Measurements from ENCODE around the gene AQP12B.
"Not testable (repeated sequence)": the region's sequence is repeated elsewhere in the genome, so short reads cannot be mapped to it uniquely, and the experiment has no call there.

AQP12B gene, protein sequence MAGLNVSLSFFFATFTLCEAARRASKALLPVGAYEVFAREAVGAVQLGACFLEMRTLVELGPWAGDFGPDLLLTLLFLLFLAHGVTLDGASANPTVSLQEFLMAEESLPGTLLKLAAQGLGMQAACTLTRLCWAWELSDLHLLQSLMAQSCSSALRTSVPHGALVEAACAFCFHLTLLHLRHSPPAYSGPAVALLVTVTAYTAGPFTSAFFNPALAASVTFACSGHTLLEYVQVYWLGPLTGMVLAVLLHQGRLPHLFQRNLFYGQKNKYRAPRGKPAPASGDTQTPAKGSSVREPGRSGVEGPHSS

DNA sequence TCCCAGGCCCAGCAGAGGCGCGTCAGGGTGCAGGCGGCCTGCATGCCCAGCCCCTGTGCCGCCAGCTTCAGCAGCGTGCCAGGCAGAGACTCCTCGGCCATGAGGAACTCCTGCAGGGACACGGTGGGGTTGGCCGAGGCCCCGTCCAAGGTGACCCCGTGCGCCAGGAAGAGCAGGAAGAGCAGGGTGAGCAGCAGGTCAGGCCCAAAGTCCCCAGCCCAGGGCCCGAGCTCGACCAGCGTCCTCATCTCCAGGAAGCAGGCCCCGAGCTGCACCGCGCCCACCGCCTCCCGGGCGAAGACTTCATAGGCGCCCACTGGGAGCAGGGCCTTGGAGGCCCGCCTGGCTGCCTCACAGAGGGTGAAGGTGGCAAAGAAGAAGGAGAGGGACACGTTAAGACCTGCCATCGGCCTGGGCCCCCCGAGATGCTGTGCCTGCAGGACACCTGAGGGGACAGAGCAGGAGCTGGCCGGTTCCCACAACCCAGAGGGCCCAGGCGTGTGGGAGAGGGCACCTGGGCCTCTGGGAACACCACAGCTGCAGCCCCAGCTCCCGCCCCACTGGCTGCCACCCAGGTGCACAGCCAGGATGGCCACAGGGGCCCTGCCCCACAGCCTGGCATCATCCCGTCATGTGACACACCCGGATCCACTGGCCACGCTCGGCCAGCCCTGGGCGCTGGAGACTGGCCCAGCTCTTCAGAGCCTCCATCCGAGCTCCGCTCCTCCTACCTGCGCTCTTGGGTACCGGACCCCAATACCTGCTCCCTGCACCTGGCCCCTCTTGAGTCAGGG is at the start of gene AQP12B:
Gene AQP12B, minus strand, starts transcription at position 455 of the 794 bp plus-strand sequence. Its CDS starts 48 bp downstream, at position 407.
- not testable (repeated sequence) for DNase-seq

DNA sequence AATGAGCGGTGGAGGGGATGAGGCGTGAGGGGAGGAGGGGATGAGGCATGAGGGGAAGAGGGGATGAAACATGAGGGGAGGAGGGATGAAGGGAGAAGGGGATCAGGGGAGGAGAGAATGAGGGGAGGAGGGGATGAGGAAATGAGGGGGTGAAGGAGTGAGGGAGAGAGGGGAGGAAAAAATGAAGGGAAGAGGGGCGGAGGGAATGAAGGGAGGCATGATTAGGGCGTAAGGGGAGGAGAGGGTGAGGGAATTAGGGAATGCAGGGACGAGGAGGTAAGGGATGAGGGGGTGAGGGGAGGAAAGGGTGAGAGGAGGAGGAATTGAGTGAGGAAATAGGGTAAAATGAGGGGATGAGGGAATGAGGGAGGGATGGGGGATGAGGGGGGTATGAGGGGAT is 49.5 kb upstream of the AQP12B start:
- no peak for DNase-seq

DNA sequence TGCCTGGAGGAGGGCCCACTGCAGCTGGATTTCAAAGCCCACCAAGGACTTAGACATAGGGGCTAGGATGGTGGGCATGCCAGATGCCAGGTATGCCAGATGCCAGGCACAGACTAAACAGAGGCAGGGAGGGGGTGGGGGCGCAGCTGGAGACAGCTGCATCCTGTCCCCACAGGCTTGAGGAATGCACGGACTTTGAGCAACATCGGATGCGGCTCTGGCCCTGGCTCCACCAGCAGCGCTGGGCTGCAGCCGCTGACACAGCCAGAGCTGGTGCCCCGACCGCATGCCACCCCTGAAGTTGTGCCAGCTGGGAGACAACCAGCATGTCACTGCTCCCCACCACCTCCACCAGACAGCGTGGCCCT is 48.5 kb upstream of the AQP12B start:
- no peak for DNase-seq

DNA sequence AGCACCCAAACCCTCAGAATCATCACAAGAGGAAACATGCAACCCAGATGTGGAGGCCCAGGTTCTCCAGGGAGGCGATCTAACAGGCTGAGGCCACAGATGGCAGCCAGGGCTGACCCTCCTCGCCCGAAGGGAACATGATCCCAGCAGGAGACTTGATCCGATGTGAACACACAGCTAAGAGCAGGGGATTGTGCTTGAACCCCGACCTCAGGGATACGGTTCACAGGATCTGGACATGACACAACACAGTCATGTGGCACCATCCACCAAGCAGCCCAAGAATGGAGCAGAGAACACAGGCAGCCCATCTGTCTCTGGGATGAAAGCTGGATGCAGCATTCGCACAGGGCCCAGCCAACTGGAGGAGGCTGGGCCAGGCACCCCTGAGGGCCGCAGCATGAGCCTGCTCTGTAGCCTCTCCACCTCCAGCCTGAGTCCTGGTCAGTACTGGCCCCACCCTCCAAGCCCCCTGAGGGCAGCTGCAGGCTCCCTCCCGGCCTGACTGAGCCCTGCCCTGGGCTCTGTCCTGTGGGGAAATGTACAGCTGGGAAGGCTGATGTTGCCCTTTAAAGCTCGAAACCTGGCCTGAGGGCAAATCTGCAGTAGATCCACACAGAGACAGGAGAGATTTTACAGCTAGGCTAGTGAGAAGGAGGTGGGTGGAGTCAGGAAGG is 48.0 kb upstream of the AQP12B start:
- DNase-seq: no peak

DNA sequence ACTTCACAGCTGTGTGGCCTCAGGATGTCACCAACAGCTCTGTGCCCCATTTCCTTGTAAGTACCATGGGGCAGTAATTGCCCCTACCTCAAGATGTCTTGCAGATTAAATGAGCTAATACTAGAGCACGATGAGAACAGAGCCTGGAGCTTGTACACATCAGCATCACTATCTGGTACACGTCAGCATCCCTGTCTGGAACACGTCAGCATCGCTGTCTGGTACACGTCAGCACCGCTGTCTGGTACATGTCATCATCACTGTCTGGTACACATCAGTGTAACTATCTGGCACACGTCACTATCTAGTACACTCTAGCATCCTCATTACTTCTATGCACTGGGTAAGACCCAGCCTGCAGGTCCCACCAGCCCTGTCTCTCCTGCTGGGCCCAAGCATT is 46.1 kb upstream of the AQP12B start:
- DNase-seq: no peak

DNA sequence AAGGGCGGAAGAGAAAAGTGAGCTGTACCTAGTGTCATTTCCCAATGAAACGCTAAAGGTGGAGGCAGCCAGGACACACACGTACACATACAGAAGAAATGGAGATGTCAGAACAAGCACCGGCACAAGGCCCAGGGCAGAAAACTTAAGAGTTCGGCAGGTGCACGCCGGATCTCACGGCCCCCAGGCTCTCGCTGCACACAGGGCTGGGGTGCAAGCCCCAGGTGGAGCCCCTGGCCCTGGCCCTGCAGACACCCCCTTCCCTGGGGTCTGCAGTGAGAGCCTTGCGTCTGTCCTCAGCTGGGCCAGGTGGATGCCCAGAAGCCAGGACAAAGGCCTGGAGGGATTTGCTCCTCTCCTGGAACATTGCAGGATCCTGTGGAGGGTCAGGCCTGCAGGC is 45.7 kb upstream of the AQP12B start:
- DNase-seq: no peak

DNA sequence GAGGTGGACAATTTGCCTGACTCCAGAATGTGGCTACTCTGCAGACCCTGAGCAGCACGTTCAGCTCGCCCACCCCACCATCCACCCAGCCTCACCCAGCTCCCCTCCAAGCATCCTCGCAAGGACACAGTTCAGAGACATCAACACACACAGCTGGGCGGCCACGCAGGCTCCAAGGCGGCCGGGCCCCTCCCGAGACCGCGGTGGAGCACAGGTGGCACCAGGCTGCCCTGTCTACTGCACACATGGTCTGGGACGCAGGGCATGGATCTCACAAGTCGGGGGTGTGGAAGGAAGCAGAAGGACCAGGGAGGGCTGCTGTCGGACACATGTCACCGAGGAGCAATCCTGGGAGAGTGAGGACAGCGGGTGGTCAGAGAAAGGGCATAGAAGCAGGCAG is 45.2 kb upstream of the AQP12B start:
- no peak for DNase-seq

DNA sequence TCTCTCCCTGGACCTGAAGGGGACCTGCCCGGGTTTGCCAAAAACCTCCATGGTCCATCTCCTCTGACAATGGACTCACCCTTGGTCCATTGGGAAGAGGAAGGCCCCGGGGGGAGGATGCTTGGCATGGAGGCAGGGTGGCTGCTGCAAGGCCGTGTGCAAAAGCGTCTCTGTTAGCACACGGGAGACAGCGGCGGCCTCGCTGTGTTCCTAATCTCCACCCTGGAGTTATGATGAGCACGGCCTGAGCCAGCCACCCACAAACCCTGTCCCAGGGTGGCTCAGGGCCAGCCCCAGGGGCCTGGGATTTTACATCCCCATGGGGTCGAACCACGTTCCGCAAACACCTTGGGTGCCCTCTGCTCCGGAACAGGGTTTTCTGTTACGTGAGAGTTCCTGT is 44.8 kb upstream of the AQP12B start:
- DNase-seq: no peak

DNA sequence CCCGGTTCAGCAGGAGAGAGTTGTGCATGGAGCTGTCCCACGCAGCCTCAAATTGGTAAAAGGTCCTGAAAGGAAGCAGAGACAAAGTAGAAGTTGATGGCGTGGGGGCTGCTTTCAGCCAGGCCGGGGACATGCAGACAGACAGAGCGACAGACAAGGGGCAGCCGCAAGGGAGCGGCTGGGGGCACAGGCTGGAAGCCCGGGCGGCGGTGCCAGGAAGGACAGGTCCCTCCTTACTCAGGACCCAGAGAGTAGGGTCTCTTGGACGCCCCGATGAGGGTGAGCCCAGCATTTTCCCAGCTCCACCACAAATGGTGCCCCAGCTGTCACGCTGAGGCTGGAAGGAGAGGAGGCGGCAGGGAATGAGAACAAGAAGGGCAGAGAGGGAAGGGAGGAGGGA is 44.2 kb upstream of the AQP12B start:
- DNase-seq: no peak

DNA sequence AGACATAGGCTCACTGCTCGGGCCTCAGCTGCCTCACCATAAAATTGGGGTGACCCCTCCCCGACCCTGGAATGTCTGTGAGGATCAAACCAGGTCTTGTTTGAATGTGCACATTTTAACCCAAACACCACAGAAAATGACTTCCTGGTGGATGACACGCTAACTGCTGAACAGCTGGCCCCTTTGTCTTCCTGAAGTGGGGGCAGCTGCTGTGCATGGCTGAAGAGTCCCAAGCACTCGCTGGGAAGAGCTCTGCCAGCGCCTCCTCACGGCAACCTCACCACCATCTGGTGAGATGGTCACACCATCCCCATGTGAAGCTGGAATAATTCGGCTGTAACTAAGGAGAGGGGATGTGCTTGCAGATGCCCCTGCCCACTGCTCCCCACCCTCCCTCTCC is 43.0 kb upstream of the AQP12B start:
- no peak for DNase-seq

DNA sequence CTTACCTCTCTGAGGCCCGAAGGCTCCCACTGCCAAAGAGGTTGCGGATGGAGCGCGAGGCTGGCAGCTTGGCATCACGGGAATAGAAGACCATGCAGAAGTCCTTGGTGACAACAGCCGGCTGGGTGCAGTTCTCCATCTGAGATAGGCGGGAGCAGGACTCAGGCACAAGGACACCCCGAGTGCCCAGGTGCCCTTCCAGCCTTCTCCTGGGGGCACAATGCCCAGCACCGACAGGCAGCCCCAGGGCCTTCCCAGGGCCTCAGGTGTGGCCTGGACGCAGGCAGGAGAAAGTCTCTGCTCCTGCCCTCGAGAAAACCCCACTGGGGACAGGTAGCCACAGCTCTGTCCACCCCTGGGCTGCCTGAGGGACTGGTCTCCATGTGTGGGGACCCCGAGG is 42.6 kb upstream of the AQP12B start:
- DNase-seq: no peak

DNA sequence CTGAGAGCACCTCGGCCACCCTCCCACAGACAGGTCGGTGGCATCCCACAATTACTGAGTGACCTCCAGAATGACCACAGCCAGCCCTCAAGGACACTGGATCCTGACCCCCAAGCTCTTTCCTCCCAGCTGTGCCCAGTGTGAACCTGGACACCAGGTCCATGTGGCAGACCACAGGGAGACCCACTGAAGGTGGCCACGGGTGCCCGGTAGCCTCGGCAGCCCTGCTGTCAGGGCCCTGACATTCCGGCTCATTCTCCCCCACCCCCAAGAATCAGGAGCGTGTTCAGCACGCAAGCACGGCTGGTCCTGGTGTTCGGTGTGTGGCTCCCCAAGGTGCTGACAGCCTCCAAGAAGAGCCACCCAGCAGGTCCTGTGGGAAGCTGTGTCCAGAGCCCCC is 41.7 kb upstream of the AQP12B start:
- no peak for DNase-seq

DNA sequence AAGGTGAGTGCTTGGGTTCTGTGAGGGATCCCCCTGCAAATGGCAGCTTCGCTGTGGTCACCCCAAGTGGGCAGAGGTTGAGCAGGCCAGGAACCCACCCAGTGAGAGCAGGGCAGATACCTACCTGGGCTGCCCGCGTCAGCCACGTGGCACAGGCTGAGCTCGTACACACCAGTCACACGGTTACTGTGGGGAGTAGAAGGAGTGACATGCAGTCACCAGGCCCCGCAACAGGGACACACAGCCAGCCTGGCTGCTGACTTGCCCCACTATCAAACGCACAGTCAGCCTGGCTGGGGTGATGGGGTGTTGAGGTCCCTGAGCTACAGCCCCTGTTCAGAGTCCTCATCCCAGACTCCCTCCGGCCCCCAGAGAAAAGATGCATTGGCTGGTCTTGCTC is 41.2 kb upstream of the AQP12B start:
- DNase-seq: no peak

DNA sequence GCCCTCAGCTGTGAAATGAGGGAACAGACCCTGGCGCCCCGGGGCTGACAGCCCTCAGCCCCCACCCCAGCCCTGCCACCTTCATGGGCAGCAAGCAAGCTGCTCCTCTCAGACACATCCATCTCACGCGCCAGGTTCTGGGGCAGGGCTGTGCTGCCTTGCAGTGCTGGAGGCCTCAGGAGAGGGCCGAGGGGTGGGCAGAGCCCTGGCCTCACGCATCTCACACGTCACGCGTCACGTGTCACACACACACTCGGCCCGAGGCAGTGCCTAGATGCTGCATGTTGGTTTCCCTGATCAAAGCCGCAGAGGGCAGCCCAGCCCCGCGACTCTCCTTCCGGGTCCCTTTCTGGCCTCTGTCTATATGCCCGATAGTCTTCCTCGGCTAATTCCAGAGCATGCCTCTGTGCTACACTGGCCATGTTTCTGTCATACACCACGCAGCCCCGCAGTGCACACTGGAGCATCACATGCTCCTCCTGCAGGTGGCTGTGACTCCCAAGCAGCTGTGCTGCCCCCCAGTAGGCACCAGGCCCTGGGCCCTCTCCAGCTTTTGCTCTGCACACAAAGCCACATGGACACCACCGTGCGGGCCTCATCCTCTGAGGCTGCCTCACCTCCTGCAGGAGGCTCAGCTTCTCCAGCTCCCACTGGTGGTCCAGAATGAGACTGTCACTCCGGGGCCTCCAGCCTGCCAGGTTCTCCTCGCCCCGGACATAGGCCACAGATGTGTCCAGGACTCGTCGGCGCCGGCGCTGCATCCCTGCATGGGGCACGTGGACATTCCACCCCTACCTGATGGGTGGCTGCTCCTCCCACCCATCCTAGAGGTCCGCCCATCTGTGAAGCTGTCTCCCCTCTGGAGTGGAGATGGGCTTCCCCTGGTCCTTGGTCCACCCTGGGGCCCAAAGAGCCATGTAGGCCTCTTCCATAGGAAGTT is 40.4 kb upstream of the AQP12B start:
- no peak for DNase-seq

DNA sequence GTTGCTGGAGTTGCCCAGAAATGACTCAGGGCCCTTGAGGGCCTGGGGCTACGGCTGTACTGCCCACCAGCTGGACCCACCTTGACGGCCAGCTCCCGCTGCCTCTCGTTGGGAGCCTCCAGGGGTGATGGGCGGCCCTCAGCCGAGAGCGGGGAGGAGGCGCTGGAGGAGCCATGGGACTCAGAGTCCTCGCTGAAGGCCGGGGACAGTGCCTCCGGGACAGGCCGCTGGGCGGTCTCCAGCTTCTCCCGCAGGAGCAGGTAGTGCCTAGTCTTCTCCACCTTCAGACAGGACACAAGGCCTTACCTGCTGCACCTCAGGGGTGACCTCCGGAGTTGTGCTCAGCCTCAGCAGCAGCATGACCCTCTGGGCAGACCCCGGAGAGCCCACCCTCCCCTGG is 39.7 kb upstream of the AQP12B start:
- no peak for DNase-seq

DNA sequence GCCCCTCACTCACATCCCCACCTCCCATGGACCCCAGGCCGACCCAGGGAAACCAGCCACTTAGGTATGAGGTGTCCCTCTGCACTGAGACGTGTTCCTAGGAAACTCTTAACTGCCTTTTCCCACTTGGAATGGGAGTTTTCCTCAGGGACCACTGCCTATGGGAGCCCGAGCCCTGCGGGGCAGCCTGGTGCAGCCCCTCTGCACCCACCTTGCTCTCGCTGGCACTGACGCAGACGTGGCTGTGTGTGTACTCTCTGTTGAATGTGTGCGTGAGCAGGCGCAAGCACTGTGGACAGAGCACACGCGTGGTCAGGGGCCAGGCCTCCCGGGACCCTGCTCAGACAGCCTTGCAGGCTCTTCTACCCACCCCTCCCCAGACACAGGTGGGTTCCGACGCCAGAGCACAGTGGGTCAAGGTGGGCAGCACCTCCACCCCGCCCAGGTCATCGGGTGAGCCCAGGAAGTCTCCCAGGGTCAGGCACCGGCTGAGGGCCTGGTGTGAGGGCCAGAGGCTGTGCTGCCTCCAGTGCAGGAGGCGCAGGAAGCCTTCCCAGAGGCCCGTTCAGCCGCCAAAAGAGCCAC is 39.0 kb upstream of the AQP12B start:
- no peak for DNase-seq

DNA sequence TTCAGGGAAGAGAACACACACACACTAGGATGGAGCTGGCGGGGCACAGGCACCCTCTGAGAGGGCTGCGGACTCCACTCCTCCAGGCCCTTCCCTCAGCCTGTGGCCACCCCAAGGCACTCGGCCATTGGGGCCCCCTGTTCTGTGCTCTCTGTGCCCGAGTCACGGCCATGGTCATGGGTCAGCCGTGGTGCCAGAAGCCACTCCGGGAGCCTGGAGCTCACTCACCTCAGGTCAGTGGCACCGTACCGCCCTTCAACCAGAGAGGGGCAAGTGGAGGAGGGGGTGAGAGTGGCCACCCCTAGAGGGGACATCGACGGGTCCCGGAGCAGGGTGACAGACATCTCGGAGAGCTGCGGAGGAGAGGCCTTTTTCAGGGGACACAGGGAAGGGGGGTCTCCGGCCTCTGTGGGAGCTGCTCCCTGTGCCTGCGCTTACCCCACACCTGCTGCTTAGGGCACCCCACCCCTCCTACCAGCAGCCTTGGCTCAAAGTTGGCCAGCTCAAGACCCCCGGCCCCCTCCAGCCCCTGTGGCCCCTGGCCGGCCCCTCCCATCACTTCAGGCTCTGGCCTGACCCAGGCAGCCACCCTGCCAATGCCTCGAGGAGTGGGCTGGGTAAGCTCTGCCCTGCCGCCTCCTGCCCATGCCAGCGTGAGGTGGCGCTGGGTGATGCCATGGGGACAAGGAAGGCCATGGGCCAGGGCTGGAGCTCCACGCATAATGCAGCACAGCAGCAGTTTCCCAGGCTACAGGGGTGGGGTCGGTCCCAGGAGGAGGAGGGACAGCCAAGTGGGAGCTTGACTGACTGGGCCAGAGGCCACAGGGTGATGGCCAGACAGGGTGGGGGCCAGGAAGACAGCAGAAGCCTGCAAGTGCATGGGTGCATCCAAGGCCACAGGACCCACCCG is 38.3 kb upstream of the AQP12B start:
- no peak for DNase-seq

DNA sequence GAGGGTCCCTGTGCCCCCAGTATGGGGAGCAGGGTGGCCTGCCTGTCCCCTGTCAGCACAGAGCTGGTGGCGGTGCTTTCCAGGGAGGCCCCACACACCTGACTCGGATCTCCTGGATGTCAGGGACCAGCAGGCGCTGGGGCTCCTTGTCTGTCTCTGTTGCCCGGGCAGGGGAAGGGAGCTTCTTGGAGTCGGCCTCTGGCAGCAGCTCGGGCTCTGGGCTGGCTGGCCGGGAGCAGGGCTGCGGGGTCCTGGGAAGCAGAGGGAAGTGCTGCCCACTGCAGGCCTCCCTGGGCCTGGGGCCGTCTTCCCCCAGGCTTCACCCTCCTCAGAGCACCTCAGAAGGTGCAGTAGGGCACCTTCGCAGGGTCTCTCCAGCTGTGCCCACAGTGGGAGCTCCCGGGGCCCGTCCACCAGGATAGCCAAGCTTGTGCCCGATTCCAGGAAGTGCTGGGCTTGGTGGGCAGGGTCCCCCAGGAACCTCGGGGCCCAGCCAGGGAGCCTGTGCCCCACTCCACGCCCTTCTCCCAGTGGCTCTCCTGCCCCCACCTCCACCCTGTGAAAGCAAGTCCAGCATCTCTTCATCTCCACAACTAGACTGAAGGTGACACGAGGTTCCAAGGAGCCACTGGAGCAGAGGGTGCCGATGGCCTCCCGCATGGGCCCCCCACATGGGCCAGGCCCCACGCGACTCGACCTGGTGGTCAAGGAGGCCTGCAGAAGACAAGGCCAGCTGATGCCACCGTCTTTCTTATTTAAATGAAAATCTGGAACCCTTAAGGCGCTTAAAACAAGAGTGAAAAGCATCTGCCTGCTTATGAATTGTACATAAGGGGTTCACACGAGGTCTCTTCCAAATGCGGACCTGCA is 37.2 kb upstream of the AQP12B start:
- DNase-seq: no peak

DNA sequence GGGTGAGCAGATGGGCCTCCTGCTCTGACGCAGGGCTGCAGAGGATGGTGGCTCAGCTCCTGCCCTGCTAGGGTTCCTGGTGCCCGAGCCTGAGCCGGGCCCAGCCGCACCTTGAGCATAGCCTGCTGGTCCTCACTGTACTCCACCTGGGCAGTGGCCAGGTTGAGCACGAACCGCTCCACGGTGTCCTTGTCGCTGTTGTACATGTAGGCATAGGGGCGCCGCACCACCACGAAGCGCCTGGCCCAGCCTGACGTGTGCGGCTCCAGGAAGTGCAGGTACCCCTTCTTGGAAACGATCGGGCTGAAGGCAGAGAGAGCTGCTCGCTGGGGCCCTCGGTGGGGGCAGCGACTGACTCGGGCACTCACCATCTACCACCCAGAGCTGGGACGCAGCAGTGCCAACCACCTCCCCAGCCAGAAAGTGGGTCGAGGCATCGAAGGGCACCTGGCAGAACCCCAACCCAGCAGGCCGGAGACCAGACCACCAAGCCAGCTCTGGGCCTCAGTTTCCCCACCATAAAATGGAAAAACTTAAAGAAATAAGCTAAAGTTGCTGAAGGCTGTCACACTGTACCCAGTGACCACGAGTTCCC is 36.3 kb upstream of the AQP12B start:
- no peak for DNase-seq

All from NCI-H510A treated with DMSO at 0.1 percent for 48 hours (cell line).